ENCODE data around the gene CAPN9. TPM values are rescaled to one million over a fixed set of nuclear protein-coding genes. Genes with fewer than 3 reads are reported as not detected.
A peak's percentile ranks its signal among the peaks of the same experiment; 100 is the strongest.
"Not testable (repeated sequence)": the region's sequence is repeated elsewhere in the genome, so short reads cannot be mapped to it uniquely, and the experiment has no call there.

CAPN9 gene
- total RNA-seq, 1 donor from 2014 or later, result not detected

GRCh38 chr1:230712470-230712942 lies 34.7 kb upstream of the CAPN9 start:
- H3K4me1 Mint-ChIP-seq (ENCODE audit: unreplicated experiment), result peaks cover 15% of the 10 kb centered on the region
- no peak for DNase-seq (ENCODE audit: extremely low spot score, unreplicated experiment)
- no peak for TF ChIP-seq CTCF (IDR thresholded peaks at IDR 0.05)
- peaks cover 5% of the 10 kb centered on the region for H3K36me3 Mint-ChIP-seq (ENCODE audit: unreplicated experiment)
- H3K9me3 Mint-ChIP-seq (ENCODE audit: unreplicated experiment), result peaks cover 3% of the 10 kb centered on the region
- H3K27ac Mint-ChIP-seq (ENCODE audit: unreplicated experiment), result no peak overlapping the region
- H3K4me3 Mint-ChIP-seq (ENCODE audit: unreplicated experiment), result no peak overlapping the region
- H3K27me3 Mint-ChIP-seq (ENCODE audit: unreplicated experiment), result peaks cover 2% of the 10 kb centered on the region

GRCh38 chr1:230713138-230713537 lies 34.0 kb upstream of the CAPN9 start:
- peaks cover 3% of the 10 kb centered on the region for H3K9me3 Mint-ChIP-seq (ENCODE audit: unreplicated experiment)
- DNase-seq (ENCODE audit: extremely low spot score, unreplicated experiment), result no peak
- no peak overlapping the region for H3K4me3 Mint-ChIP-seq (ENCODE audit: unreplicated experiment)
- no peak overlapping the region for H3K27ac Mint-ChIP-seq (ENCODE audit: unreplicated experiment)
- H3K4me1 Mint-ChIP-seq (ENCODE audit: unreplicated experiment), result peaks cover 15% of the 10 kb centered on the region
- H3K27me3 Mint-ChIP-seq (ENCODE audit: unreplicated experiment), result no peaks in the 10 kb centered on the region
- TF ChIP-seq CTCF (IDR thresholded peaks at IDR 0.05), result no peak
- peaks cover 3% of the 10 kb centered on the region for H3K36me3 Mint-ChIP-seq (ENCODE audit: unreplicated experiment)

- no peak for TF ChIP-seq CTCF (IDR thresholded peaks at IDR 0.05)
- no peak for DNase-seq (ENCODE audit: extremely low spot score, unreplicated experiment)
- no peaks in the 10 kb centered on the region for H3K27me3 Mint-ChIP-seq (ENCODE audit: unreplicated experiment)
- peaks cover 15% of the 10 kb centered on the region for H3K4me1 Mint-ChIP-seq (ENCODE audit: unreplicated experiment)
- peak overlapping the region; percentile 51 for H3K27ac Mint-ChIP-seq (ENCODE audit: unreplicated experiment)
- no peak overlapping the region for H3K4me3 Mint-ChIP-seq (ENCODE audit: unreplicated experiment)
- H3K9me3 Mint-ChIP-seq (ENCODE audit: unreplicated experiment), result peaks cover 3% of the 10 kb centered on the region
- H3K36me3 Mint-ChIP-seq (ENCODE audit: unreplicated experiment), result peaks cover 3% of the 10 kb centered on the region
Observed at GRCh38 chr1:230713547-230713914, 33.7 kb upstream of the CAPN9 start.

- Mint-ChIP-seq H3K36me3 (ENCODE audit: unreplicated experiment) (no peaks in the 10 kb centered on the region), H3K27ac (ENCODE audit: unreplicated experiment) (peak within 1 kb of the TSS; percentile 51), H3K4me3 (ENCODE audit: unreplicated experiment) (no peak within 1 kb of the TSS), H3K27me3 (ENCODE audit: unreplicated experiment) (no peaks in the 10 kb centered on the region), H3K9me3 (ENCODE audit: unreplicated experiment) (peaks cover 3% of the 10 kb centered on the region), H3K4me1 (ENCODE audit: unreplicated experiment) (peaks cover 15% of the 10 kb centered on the region)
- TF ChIP-seq CTCF (IDR thresholded peaks at IDR 0.05), result no peak
- no peak for DNase-seq (ENCODE audit: extremely low spot score, unreplicated experiment)
Observed at GRCh38 chr1:230713915-230714764, 33.0 kb upstream of the CAPN9 start, which contains the start of gene AGT. Gene AGT (minus strand): TSS chr1:230714122. CDS start chr1:230710823, 3,299 bp downstream.

GRCh38 chr1:230715510-230715909 lies 31.7 kb upstream of the CAPN9 start:
- TF ChIP-seq CTCF (IDR thresholded peaks at IDR 0.05), result no peak
- Mint-ChIP-seq H3K4me1 (ENCODE audit: unreplicated experiment) (peaks cover 15% of the 10 kb centered on the region), H3K27ac (ENCODE audit: unreplicated experiment) (no peak overlapping the region), H3K9me3 (ENCODE audit: unreplicated experiment) (peaks cover 3% of the 10 kb centered on the region), H3K4me3 (ENCODE audit: unreplicated experiment) (no peak overlapping the region), H3K36me3 (ENCODE audit: unreplicated experiment) (no peaks in the 10 kb centered on the region), H3K27me3 (ENCODE audit: unreplicated experiment) (no peaks in the 10 kb centered on the region)
- no peak for DNase-seq (ENCODE audit: extremely low spot score, unreplicated experiment)

- DNase-seq (ENCODE audit: extremely low spot score, unreplicated experiment); H3K9me3 Mint-ChIP-seq (ENCODE audit: unreplicated experiment); H3K27me3 Mint-ChIP-seq (ENCODE audit: unreplicated experiment); H3K36me3 Mint-ChIP-seq (ENCODE audit: unreplicated experiment); H3K4me3 Mint-ChIP-seq (ENCODE audit: unreplicated experiment); H3K27ac Mint-ChIP-seq (ENCODE audit: unreplicated experiment): not testable (repeated sequence)
- peaks cover 15% of the 10 kb centered on the region for H3K4me1 Mint-ChIP-seq (ENCODE audit: unreplicated experiment)
Observed at GRCh38 chr1:230716453-230716852, 30.7 kb upstream of the CAPN9 start.

Measured in osteocyte (in vitro differentiated cells).